ENCODE measurements around the gene RNF10.
"Not testable (repeated sequence)": the region's sequence is repeated elsewhere in the genome, so short reads cannot be mapped to it uniquely, and the experiment has no call there.

Gene RNF10

DNA sequence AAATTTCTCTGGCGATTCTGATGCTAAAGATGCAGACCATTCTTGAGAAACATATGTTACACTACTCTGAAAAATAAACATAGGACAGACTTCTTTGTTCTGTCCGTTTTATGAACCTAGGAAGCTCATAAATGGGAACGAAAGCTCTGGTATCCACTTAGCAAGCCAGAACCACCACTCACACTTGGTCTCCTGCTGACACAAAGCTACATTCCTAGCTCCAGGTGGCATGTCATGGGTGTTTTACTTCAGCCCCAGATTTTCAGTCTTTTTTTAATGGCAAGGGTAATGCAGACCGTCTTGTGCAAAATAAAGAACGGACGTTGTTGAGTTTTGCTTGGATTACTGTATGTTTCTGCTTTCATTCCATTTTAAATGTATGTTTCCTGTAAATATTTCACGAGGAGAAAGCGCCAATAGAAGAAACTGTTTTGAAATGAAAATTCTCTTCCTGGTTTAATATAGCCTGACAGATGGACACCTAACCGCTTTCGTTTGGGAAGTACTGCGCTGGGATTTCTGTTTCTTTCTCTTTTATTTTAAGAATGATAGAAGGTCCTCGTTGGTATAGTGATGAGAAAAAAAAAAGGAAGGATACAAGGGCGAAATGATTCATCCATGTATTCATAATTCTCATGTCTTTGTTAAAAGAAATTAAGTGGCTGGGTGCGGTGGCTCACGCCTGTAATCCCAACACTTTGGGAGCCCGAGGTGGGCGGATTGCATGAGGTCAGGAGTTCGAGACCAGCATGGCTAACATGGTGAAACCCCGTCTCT, 4.3 kb upstream of the RNF10 start:
- Histone ChIP-seq H3K27me3 (ENCODE audit: low read depth, low read length) (no peaks in the 10 kb centered on the region), H3K27ac (ENCODE audit: low read length) (peak overlapping the region; percentile 92), H3K36me3 (ENCODE audit: control insufficient read depth in 1 of 2, insufficient read depth in 2 of 2, low read length in 2 of 2) (no peaks in the 10 kb centered on the region), H3K4me3 (ENCODE audit: low read depth in 1 of 2, low read length in 2 of 2) (peak overlapping the region; percentile 65 to 86), H3K4me1 (ENCODE audit: control insufficient read depth in 1 of 2, insufficient read depth in 2 of 2, low read length in 2 of 2) (no peaks in the 10 kb centered on the region), H3K9me3 (ENCODE audit: control insufficient read depth in 1 of 2, low read length in 2 of 2) (no peaks in the 10 kb centered on the region)

GRCh38 chr12:120530418-120530761, 3.8 kb upstream of the RNF10 start:
- not testable (repeated sequence) for H3K9me3 ChIP-seq (ENCODE audit: control insufficient read depth in 1 of 2, low read length in 2 of 2); H3K4me1 ChIP-seq (ENCODE audit: control insufficient read depth in 1 of 2, insufficient read depth in 2 of 2, low read length in 2 of 2); H3K27me3 ChIP-seq (ENCODE audit: low read depth, low read length); H3K36me3 ChIP-seq (ENCODE audit: control insufficient read depth in 1 of 2, insufficient read depth in 2 of 2, low read length in 2 of 2)
- H3K27ac ChIP-seq (ENCODE audit: low read length) = peak overlapping the region; percentile 92
- peak overlapping the region in 1 of 2 donors; percentile 86 for H3K4me3 ChIP-seq (ENCODE audit: low read depth in 1 of 2, low read length in 2 of 2)

- no peaks in the 10 kb centered on the region for H3K36me3 ChIP-seq (ENCODE audit: control insufficient read depth in 1 of 2, insufficient read depth in 2 of 2, low read length in 2 of 2)
- H3K9me3 ChIP-seq (ENCODE audit: control insufficient read depth in 1 of 2, low read length in 2 of 2) = no peaks in the 10 kb centered on the region
- H3K4me1 ChIP-seq (ENCODE audit: control insufficient read depth in 1 of 2, insufficient read depth in 2 of 2, low read length in 2 of 2) = peaks cover 17 to 24% of the 10 kb centered on the region in 2 donors
- no peak overlapping the region for H3K27ac ChIP-seq (ENCODE audit: low read length)
- H3K4me3 ChIP-seq (ENCODE audit: low read depth in 1 of 2, low read length in 2 of 2) = no peak overlapping the region
- no peaks in the 10 kb centered on the region for H3K27me3 ChIP-seq (ENCODE audit: low read depth, low read length)
Measured at GRCh38 chr12:120532701-120533238, 1.4 kb upstream of the RNF10 start.

GRCh38 chr12:120534703-120535655, 823 bp downstream of the RNF10 start:
- no peaks in the 10 kb centered on the region for H3K9me3 ChIP-seq (ENCODE audit: control insufficient read depth in 1 of 2, low read length in 2 of 2)
- peak overlapping the region; percentile 96 for H3K27ac ChIP-seq (ENCODE audit: low read length)
- no peaks in the 10 kb centered on the region for H3K27me3 ChIP-seq (ENCODE audit: low read depth, low read length)
- H3K4me1 ChIP-seq (ENCODE audit: control insufficient read depth in 1 of 2, insufficient read depth in 2 of 2, low read length in 2 of 2) = peaks cover 34 to 44% of the 10 kb centered on the region in 2 donors
- peak overlapping the region; percentile 94 to 96 for H3K4me3 ChIP-seq (ENCODE audit: low read depth in 1 of 2, low read length in 2 of 2)
- H3K36me3 ChIP-seq (ENCODE audit: control insufficient read depth in 1 of 2, insufficient read depth in 2 of 2, low read length in 2 of 2) = no peaks in the 10 kb centered on the region

DNA sequence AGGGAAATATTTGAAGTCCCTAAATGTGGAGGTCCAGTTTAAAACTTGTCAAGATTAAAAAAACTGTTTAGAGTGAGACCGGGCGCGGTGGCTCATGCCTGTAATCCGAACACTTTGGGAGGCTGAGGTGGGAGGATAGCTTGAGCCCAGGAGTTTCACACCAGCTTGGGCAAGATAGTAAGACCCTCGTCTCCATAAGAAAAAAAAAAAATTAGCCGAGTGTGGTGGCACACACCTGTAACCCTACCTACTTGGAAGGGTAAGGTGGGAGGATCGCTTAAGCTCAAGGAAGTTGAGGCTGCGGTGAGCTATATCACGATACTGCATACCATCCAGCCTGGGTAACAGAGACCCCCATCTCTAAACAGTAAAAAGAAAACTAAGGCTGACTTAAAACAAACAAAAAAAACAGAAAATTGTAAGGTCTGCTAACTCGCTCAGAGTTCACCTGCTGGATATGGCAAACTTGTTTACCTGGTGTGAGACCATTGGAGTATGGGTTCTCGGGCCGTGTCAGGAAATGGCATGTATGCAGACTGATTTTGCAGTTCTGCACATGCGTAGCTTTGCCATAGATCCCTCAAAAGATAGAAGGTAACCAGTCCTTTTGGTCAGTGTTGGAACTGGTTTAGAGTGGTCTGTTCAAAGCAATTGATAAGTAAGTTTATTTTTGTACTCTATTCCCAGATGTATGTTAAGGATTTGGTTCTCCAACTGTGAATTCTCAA, 2.1 kb downstream of the RNF10 start:
- peaks cover 36 to 57% of the 10 kb centered on the region in 2 donors for H3K4me1 ChIP-seq (ENCODE audit: control insufficient read depth in 1 of 2, insufficient read depth in 2 of 2, low read length in 2 of 2)
- H3K4me3 ChIP-seq (ENCODE audit: low read depth in 1 of 2, low read length in 2 of 2) = peak overlapping the region; percentile 94 to 96
- H3K27me3 ChIP-seq (ENCODE audit: low read depth, low read length) = no peaks in the 10 kb centered on the region
- H3K27ac ChIP-seq (ENCODE audit: low read length) = peak overlapping the region; percentile 96
- H3K9me3 ChIP-seq (ENCODE audit: control insufficient read depth in 1 of 2, low read length in 2 of 2) = no peaks in the 10 kb centered on the region
- H3K36me3 ChIP-seq (ENCODE audit: control insufficient read depth in 1 of 2, insufficient read depth in 2 of 2, low read length in 2 of 2) = no peaks in the 10 kb centered on the region

- H3K4me3 ChIP-seq (ENCODE audit: low read depth in 1 of 2, low read length in 2 of 2) = peak overlapping the region; percentile 37 to 96
- H3K4me1 ChIP-seq (ENCODE audit: control insufficient read depth in 1 of 2, insufficient read depth in 2 of 2, low read length in 2 of 2) = peaks cover 36 to 67% of the 10 kb centered on the region in 2 donors
- H3K9me3 ChIP-seq (ENCODE audit: control insufficient read depth in 1 of 2, low read length in 2 of 2) = no peaks in the 10 kb centered on the region
- H3K27me3 ChIP-seq (ENCODE audit: low read depth, low read length) = no peaks in the 10 kb centered on the region
- H3K36me3 ChIP-seq (ENCODE audit: control insufficient read depth in 1 of 2, insufficient read depth in 2 of 2, low read length in 2 of 2) = no peaks in the 10 kb centered on the region
- peak overlapping the region; percentile 90 for H3K27ac ChIP-seq (ENCODE audit: low read length)
Measured at GRCh38 chr12:120537856-120538220, 3.7 kb downstream of the RNF10 start.

GRCh38 chr12:120538281-120539156, 4.4 kb downstream of the RNF10 start:
- Histone ChIP-seq H3K36me3 (ENCODE audit: control insufficient read depth in 1 of 2, insufficient read depth in 2 of 2, low read length in 2 of 2) (no peaks in the 10 kb centered on the region), H3K4me3 (ENCODE audit: low read depth in 1 of 2, low read length in 2 of 2) (peak overlapping the region; percentile 37 to 96), H3K4me1 (ENCODE audit: control insufficient read depth in 1 of 2, insufficient read depth in 2 of 2, low read length in 2 of 2) (peaks cover 36 to 74% of the 10 kb centered on the region in 2 donors), H3K27ac (ENCODE audit: low read length) (peak overlapping the region; percentile 90), H3K9me3 (ENCODE audit: control insufficient read depth in 1 of 2, low read length in 2 of 2) (no peaks in the 10 kb centered on the region), H3K27me3 (ENCODE audit: low read depth, low read length) (no peaks in the 10 kb centered on the region)

DNA sequence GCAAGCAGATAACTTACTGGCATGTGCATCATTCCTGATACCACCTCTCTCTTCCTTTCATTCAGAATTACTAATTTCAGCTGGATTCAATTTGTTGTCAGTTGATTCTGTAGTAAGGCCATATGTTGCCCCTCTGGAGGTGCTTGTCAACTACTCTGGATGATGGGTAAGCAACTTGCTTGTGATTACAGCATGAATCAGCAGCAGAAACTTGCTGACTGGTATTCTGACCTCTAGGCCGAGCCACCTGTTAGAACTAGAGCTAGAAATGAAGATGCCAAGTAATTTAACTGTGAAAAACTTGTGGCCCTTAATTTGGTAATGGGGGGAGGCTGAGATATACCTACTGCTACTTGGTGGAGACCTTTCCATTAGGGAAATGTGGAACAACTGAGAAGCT, 5.1 kb downstream of the RNF10 start:
- no peaks in the 10 kb centered on the region for H3K36me3 ChIP-seq (ENCODE audit: control insufficient read depth in 1 of 2, insufficient read depth in 2 of 2, low read length in 2 of 2)
- peaks cover 36 to 81% of the 10 kb centered on the region in 2 donors for H3K4me1 ChIP-seq (ENCODE audit: control insufficient read depth in 1 of 2, insufficient read depth in 2 of 2, low read length in 2 of 2)
- H3K27me3 ChIP-seq (ENCODE audit: low read depth, low read length) = no peaks in the 10 kb centered on the region
- H3K4me3 ChIP-seq (ENCODE audit: low read depth in 1 of 2, low read length in 2 of 2) = peak overlapping the region; percentile 22 to 96
- H3K27ac ChIP-seq (ENCODE audit: low read length) = peak overlapping the region; percentile 90
- no peaks in the 10 kb centered on the region for H3K9me3 ChIP-seq (ENCODE audit: control insufficient read depth in 1 of 2, low read length in 2 of 2)

DNA sequence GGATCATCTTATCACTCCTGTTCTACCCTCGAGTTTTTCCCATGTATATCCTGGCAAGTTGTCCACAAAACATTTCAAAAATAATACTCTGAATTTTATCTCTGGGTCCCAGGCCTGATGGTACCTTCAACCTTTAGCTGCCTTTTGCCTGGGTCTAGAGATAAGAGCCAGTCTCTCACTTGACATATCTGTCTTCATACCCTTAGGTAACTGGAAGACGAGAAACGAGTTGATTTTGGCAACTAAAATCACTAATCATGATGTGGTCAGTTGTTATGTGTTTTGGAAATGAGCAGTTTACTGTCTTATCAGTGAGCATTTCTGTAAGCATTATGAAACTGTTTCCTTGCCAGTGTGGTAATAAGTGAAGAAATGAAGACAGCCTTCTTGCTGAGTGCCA, 6.3 kb downstream of the RNF10 start:
- Histone ChIP-seq H3K27me3 (ENCODE audit: low read depth, low read length) (no peaks in the 10 kb centered on the region), H3K9me3 (ENCODE audit: control insufficient read depth in 1 of 2, low read length in 2 of 2) (no peaks in the 10 kb centered on the region), H3K27ac (ENCODE audit: low read length) (no peak overlapping the region), H3K36me3 (ENCODE audit: control insufficient read depth in 1 of 2, insufficient read depth in 2 of 2, low read length in 2 of 2) (no peaks in the 10 kb centered on the region), H3K4me3 (ENCODE audit: low read depth in 1 of 2, low read length in 2 of 2) (no peak overlapping the region), H3K4me1 (ENCODE audit: control insufficient read depth in 1 of 2, insufficient read depth in 2 of 2, low read length in 2 of 2) (peaks cover 40 to 81% of the 10 kb centered on the region in 2 donors)

GRCh38 chr12:120542166-120542565, 8.0 kb downstream of the RNF10 start:
- H3K27ac ChIP-seq (ENCODE audit: low read length) = no peak overlapping the region

More at GRCh38 chr12:120542166-120542565, 8.0 kb downstream of the RNF10 start:
- no peak overlapping the region for H3K4me3 ChIP-seq (ENCODE audit: low read depth in 1 of 2, low read length in 2 of 2)
- H3K9me3 ChIP-seq (ENCODE audit: control insufficient read depth in 1 of 2, low read length in 2 of 2) = no peaks in the 10 kb centered on the region
- peaks cover 11 to 15% of the 10 kb centered on the region in 2 donors for H3K36me3 ChIP-seq (ENCODE audit: control insufficient read depth in 1 of 2, insufficient read depth in 2 of 2, low read length in 2 of 2)
- H3K27me3 ChIP-seq (ENCODE audit: low read depth, low read length) = no peaks in the 10 kb centered on the region
- peaks cover 26 to 70% of the 10 kb centered on the region in 2 donors for H3K4me1 ChIP-seq (ENCODE audit: control insufficient read depth in 1 of 2, insufficient read depth in 2 of 2, low read length in 2 of 2)

Measured in muscle layer of duodenum (tissue), 2 donors.